ENCODE measurements around the gene CNEP1R1. TPM values are rescaled to one million over a fixed set of nuclear protein-coding genes. Genes with fewer than 3 reads are reported as not detected.

CNEP1R1 gene
- total and polyA plus RNA-seq, 2 of the 4 experiments (the other 2 are of a cell fraction) = 16.1 to 22.0 TPM

GRCh38 chr16:50065241-50065623, 40.2 kb downstream of the CNEP1R1 start:
- peak overlapping the region; percentile 33 for H4K5ac ChIP-seq (ENCODE audit: low read depth, low read length)
- H2BK15ac ChIP-seq (ENCODE audit: low read depth, low read length) = no peak overlapping the region
- no peak overlapping the region for H3K9ac ChIP-seq (ENCODE audit: low read depth, low read length)
- H2AFZ ChIP-seq (replicated peaks; ENCODE audit: low read length, poor library complexity) = peak overlapping the region; percentile 79
- peaks cover 3% of the 10 kb centered on the region for H3K9me1 ChIP-seq (ENCODE audit: insufficient read depth, low read length)
- ChIA-PET POLR2A (ENCODE audit: unreplicated experiment) (no interaction called here), CTCF (interaction anchor here (1.0 to 1.4 kb wide), 2 partner anchors 145 to 600 kb away, joined by 3 read pairs; no protein-coding TSS in a partner anchor)
- H3K36me3 ChIP-seq (ENCODE audit: control insufficient read depth, insufficient read depth, low read length) = peaks cover 3% of the 10 kb centered on the region; the same call in 1 of the 2 replicates
- peak overlapping the region; percentile 51 for H3K4me2 ChIP-seq (ENCODE audit: low read depth, low read length)
- no peak overlapping the region for H3K4ac ChIP-seq (ENCODE audit: low read depth, low read length)
- H4K91ac ChIP-seq (ENCODE audit: insufficient read depth, low read depth, low read length) = 0 out of 2 replicates have a peak overlapping the region, but pooled peaks have one; percentile 30
- H3K79me1 ChIP-seq (ENCODE audit: low read depth in 1 of 2, low read length in 2 of 2) = peaks cover 25 to 30% of the 10 kb centered on the region in 2 experiments
- H3K18ac ChIP-seq (ENCODE audit: low read depth, low read length) = no peak overlapping the region
- BruUV-seq (replicated peaks) = no TSS peak
- H3K23ac ChIP-seq (ENCODE audit: low read depth, low read length) = no peak overlapping the region
- TF ChIP-seq CHD1 (IDR thresholded peaks at IDR 0.05; ENCODE audit: low read depth, low read length) = no peak
- TF ChIP-seq, protein P1, sequence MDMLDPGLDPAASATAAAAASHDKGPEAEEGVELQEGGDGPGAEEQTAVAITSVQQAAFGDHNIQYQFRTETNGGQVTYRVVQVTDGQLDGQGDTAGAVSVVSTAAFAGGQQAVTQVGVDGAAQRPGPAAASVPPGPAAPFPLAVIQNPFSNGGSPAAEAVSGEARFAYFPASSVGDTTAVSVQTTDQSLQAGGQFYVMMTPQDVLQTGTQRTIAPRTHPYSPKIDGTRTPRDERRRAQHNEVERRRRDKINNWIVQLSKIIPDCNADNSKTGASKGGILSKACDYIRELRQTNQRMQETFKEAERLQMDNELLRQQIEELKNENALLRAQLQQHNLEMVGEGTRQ (IDR thresholded peaks at IDR 0.05; ENCODE audit: low read depth, low read length) = no peak
- no peak for TF ChIP-seq MAZ (IDR thresholded peaks at IDR 0.05; ENCODE audit: borderline replicate concordance, low read depth, low read length)
- no peak for TF ChIP-seq SMC3 (IDR thresholded peaks at IDR 0.05; ENCODE audit: low read depth, low read length)
- TF ChIP-seq RFX5 (IDR thresholded peaks at IDR 0.05; ENCODE audit: low read depth, low read length) = no peak
- TF ChIP-seq RCOR1 (IDR thresholded peaks at IDR 0.05; ENCODE audit: insufficient replicate concordance, low read length) = no peak
- no peak for TF ChIP-seq MXI1 (IDR thresholded peaks at IDR 0.05; ENCODE audit: borderline replicate concordance, low read depth, low read length)
- no peak for TF ChIP-seq NFE2L2 (IDR thresholded peaks at IDR 0.05; ENCODE audit: low read depth, low read length)
- no peak for TF ChIP-seq BHLHE40 (IDR thresholded peaks at IDR 0.05; ENCODE audit: low read depth, low read length)
- TF ChIP-seq FOS (IDR thresholded peaks at IDR 0.05; ENCODE audit: low read depth, low read length) = no peak
- TF ChIP-seq ELK1 (IDR thresholded peaks at IDR 0.05; ENCODE audit: borderline replicate concordance, low read depth, low read length) = no peak
- no peak for TF ChIP-seq MAFK (IDR thresholded peaks at IDR 0.05; ENCODE audit: low read depth, low read length)
- TF ChIP-seq POLR2A (IDR thresholded peaks at IDR 0.05; ENCODE audit: low read depth, low read length) = no peak
- TF ChIP-seq RAD21 (IDR thresholded peaks at IDR 0.05; ENCODE audit: low read length) = no peak
- no peak for TF ChIP-seq CTCF (conservative IDR thresholded peaks at IDR 0.05; ENCODE audit: low read depth, low read length)
- no peak for TF ChIP-seq CEBPB (IDR thresholded peaks at IDR 0.05; ENCODE audit: low read depth, low read length)
- WGBS, 2 experiments (ENCODE audit: extremely low coverage in 2 of 2, insufficient read length in 1 of 2) = no CpG with 5 or more reads among the region's 8 CpGs
- H3K14ac ChIP-seq (replicated peaks; ENCODE audit: low read depth, low read length) = 0 out of 2 replicates have a peak overlapping the region, but pooled peaks have one; percentile 54
- H3K27ac ChIP-seq (ENCODE audit: insufficient read depth, low read length) = no peak overlapping the region
- peak overlapping the region; percentile 60; the same call in 1 of the 2 replicates for H2AK5ac ChIP-seq (ENCODE audit: low read depth, low read length)
- DNase-seq = no peak
- H3K4me3 ChIP-seq (ENCODE audit: insufficient read depth, low read depth, low read length) = peak overlapping the region; percentile 23
- H3K9me3 ChIP-seq (ENCODE audit: control insufficient read depth, insufficient read depth, low read length) = no peaks in the 10 kb centered on the region
- H2BK20ac ChIP-seq (ENCODE audit: low read depth, low read length) = no peak overlapping the region
- intact Hi-C loops (cut with micrococcal nuclease) (loop anchor here (2.0 to 5.0 kb wide), 3 partner anchors 26 to 292 kb away; no protein-coding TSS in a partner anchor), dilution Hi-C loops (cut with HindIII; ENCODE audit: low sequenced_read_pairs, unreplicated experiment) (no loop called here), in situ Hi-C loops (cut with MboI; ENCODE audit: low sequenced_read_pairs) (loop anchor here (5.0 kb wide), 1 partner anchor 142 kb away; no protein-coding TSS in a partner anchor)
- H2BK5ac ChIP-seq (ENCODE audit: low read depth, low read length, poor library complexity, severe bottlenecking) = no peak overlapping the region
- no peak overlapping the region for H2BK120ac ChIP-seq (ENCODE audit: low read depth, low read length)
- peaks cover 30% of the 10 kb centered on the region for H4K20me1 ChIP-seq (ENCODE audit: insufficient read depth, low read length)
- no peak overlapping the region for H2AK9ac ChIP-seq (replicated peaks; ENCODE audit: low read depth, low read length, poor library complexity)
- no peak overlapping the region for H3K56ac ChIP-seq (ENCODE audit: extremely low read depth, insufficient read depth, low read length)
- ATAC-seq (ENCODE audit: low read depth) = no peak
- no peaks in the 10 kb centered on the region for H3K27me3 ChIP-seq (ENCODE audit: control insufficient read depth, insufficient read depth, low read length)
- H4K8ac ChIP-seq (ENCODE audit: low read depth in 2 of 2, low read length in 2 of 2) = peak overlapping the region; percentile 82 to 83
- H3K4me1 ChIP-seq (ENCODE audit: control insufficient read depth, insufficient read depth, low read length) = peaks cover 11% of the 10 kb centered on the region
